HG03280 (cell line): Measurements from ENCODE around the gene KCTD11.

Experiments
- ATAC-seq: cut with Tn5 transposase; IDR thresholded peaks from one replicate; pipeline ENCODE4 v1.9.1; 2021; ENCODE audit warnings: mild to moderate bottlenecking, moderate library complexity; ENCODE audit not compliant: unreplicated experiment

KCTD11 gene

DNA sequence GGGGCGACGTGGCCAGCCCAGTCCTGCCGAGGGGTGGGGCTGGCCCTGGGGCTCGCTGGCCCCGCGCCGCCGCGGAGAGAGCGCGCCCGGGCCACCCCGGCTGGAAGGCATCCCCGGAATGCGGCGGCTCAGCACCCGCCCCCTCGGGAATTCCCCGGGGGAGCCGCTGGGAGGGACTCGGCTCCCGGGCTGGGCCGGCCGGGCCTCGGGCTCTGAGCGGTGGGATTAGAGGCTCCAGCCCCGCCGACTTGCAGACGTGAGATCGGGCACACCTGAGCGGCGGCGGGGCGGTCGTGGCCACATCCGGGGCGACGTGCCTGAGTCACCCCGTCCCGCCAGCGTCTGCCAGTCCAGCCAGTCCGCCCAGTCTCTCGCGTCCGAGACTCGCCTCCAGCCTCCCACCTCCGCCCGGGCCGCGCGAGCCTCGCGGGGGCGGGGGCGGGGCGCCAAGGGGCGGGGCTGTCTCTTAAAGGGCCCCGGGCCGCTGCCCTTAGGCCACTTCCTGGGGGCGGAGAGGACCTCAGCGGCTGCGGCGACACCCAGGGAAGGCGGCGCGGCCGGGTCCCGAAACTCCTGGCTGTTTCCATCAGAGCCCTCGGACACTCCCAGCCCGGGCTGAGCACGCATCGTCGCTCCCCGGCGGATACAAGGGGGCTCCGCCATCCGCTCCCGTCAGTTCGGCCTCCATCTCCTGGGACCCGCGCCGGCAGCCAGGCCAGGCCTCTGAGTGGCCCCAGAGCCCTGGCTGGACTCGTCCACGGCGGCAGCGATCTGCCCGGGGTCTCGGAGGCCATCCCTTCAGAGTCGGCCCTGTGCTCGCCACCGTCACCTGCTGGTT, at the start of gene KCTD11:
Gene KCTD11, plus strand, starts transcription at position 498 of the 838 bp plus-strand sequence.
- ATAC-seq = peak; percentile 61

DNA sequence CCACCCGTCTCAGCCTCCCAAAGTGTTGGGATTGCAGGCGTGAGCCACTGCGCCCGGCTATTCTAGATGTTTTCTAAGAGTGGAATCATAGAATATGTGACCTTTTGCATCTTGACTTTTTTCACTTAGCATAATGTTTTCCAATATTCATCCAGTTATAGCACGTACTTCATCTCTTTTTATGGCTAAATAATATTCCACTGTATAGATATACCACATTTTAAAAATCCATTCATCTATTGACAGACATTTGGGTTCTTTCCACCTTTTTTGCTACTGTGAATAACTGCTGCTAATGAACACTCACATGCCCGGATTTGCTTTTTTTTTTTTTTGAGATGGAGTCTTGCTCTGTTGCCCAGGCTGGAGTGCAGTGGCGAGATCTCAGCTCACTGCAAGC, 47.8 kb upstream of the KCTD11 start:
- ATAC-seq = no peak

DNA sequence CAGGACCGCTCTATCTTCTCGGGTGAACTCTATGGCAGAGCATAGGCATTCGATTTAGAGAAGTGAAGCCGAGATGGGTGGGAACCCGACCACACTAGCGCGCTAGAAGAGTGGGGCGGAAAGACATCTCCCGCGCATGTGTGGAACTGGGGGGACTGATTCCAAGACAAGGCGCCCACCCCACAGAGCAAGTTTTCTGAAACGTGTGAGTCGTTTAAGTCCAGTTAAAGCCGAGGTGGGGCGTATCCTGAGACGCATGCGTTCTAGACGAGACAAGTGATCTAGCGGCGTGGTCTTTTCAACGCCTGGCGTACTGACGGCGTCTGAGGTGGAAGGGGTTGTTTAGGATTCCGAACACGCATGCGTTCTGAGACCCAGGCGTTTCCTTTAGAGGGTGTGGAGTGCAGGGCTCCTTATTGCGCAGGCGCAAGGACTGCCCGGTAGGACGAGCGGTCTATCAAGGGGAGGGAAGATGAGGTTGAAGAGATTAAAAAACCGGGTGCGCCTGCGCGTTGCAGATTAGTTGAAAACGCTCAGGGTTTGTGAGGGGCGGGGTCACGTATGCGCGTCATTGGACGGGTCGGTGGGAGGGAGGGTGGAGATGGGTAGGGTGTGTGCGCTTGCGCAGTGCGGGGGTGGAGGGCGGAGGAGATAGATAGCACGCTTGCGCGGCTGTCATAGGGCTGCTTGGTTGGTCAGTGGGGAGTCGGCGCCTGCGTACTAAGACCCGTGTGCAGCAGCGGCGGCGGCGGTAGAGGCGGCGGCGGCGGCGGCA, 44.9 kb upstream of the KCTD11 start, which contains the start of gene EIF5A:
Gene EIF5A, plus strand, starts transcription at position 718 of the 775 bp plus-strand sequence. CDS start 2,008 bp downstream, outside the sequence.
- ATAC-seq = peak; percentile 68

DNA sequence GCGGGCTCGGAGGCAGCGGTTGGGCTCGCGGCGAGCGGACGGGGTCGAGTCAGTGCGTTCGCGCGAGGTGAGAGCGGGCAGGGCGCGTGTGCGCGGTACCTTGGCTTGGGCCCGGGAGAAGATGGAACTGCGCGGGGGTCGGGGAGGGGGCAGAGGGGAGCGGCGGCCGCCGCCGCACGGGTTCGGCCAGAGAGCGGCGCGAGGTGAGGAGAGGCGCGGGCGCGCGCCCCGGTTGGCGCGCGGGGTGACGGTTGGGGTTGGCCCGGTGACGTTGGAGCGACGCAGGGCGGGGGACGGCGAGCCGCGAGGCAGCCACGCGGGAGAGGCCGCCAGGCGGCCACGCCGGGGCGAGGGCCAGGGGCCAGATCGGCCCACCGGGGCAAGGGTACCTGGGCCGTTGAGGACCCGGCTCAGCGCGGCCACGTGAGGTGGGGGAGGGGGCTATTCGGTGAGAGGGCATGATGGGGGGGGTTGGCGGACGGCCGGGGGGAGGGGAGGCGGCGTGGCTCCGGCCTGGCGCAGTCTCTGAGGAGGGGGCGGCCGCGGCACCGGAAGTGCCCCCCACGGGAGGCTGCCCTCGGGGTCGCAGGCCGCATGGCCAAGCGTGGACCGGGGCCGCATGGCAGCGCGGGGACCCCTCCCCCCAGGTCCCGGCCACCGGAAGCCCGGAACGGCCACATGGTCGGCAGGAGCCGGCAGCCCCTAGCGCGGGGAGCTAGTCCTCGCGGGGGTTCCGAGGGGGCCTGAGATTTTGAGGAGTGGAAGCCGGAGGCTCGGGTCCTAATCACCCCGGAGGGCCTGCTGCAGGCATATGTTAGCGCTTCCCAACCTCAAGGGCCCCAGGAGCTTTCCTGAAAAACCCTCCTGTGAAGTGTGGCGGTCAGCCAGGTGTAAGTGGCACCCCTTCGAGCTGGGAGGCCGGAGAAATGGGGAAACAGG, 44.0 kb upstream of the KCTD11 start:
- ATAC-seq = peak; percentile 9

DNA sequence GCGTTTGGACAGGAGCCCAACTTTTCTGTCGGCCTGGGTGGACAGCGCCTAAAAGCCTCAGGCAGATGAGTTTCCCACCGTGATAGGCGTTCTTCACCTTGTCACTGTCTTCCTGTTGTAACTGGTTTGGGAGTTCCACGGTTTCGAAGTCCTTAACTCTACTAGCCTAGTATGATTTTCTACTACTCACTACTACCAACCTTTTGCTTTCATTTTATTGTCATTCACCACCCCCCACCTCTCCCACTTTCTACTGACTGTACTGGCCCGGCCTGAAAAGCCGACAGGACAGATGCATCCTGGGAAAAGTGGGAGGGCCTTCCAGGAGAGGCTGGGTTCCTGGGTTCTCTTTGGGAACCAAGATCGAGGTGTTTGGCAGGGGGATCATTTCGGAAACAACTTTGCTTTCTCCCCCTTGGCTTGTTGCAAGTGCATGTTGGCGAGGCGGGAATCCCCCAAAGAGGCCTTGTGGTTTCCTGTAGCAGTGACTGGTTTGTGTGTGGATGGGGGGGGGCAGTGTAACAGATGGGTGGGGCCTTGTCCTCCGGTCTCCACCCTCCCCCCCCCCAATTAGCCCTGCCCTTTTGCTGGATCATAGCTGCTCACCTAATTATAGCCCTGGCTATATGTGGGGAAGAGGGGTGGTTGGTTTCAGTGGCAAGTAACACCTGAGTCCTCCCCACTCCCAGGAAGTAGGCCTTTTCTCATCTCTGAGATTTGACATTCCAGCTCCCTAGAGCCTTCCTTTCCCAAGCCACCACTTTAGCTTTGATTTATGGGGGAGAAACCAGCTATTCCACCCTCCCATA, 43.1 kb upstream of the KCTD11 start:
- no peak for ATAC-seq

DNA sequence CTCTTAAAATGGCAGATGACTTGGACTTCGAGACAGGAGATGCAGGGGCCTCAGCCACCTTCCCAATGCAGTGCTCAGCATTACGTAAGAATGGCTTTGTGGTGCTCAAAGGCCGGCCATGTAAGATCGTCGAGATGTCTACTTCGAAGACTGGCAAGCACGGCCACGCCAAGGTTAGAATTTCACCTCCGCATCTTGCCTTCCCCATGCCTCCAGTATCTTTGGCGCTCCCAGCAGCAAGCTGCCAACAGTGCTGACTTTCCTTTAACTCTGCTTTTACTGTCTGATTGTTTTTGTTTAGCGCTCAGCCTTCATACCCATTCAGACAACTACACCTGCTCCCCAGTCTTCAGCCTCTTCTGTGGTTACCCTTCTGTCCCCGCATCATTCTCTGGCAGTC, 42.3 kb upstream of the KCTD11 start:
- no peak for ATAC-seq

DNA sequence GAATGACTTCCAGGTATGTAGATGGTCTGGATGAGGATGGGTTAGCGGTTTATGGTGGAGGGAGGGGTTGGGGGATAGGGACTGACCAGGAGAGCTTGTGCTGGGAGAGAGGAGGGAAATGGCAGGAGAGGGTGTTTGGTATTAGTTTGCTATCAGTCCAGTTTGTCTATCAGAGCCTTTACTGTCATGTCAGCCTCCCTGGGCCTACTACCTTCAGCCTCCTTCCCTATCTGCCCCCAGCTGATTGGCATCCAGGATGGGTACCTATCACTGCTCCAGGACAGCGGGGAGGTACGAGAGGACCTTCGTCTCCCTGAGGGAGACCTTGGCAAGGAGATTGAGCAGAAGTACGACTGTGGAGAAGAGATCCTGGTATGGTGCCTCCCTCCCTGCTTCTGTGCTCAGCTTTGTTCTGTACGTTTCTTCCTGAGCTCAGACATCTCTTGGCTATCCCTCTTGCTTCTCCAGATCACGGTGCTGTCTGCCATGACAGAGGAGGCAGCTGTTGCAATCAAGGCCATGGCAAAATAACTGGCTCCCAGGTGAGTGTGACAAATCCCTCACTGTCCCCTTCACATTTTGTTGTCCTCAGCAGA, 40.8 kb upstream of the KCTD11 start:
- no peak for ATAC-seq

DNA sequence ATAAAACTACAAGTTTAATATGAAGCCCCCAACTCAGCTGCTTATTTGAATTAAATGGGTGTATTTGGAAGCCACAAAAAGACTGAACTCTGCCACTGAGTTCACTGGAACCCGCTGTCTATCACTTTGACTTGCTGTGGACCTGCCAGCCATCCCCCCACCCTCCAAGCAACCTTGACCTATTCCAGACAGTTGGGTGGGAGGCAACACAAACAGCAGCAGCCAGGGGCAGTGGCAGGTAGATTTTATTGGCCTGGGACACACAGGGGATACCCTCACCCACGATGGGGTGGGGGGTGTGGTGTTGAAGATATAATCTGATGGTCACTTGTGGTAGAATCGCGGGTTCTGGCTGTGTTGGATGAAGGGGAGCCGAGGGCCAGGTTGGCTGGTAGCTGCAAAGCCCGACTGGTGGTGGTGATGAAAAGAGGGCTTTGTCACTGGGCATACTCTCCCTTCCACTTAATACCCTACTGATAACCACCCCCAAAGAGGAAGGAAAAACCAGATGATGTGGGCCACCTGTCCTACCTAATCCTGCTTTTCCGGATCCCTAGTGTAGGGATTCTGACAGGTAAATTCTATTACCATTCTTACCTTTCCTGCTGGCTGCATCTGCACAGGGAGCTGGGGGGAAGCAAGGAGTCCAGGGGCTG, 39.4 kb upstream of the KCTD11 start:
- ATAC-seq = no peak

DNA sequence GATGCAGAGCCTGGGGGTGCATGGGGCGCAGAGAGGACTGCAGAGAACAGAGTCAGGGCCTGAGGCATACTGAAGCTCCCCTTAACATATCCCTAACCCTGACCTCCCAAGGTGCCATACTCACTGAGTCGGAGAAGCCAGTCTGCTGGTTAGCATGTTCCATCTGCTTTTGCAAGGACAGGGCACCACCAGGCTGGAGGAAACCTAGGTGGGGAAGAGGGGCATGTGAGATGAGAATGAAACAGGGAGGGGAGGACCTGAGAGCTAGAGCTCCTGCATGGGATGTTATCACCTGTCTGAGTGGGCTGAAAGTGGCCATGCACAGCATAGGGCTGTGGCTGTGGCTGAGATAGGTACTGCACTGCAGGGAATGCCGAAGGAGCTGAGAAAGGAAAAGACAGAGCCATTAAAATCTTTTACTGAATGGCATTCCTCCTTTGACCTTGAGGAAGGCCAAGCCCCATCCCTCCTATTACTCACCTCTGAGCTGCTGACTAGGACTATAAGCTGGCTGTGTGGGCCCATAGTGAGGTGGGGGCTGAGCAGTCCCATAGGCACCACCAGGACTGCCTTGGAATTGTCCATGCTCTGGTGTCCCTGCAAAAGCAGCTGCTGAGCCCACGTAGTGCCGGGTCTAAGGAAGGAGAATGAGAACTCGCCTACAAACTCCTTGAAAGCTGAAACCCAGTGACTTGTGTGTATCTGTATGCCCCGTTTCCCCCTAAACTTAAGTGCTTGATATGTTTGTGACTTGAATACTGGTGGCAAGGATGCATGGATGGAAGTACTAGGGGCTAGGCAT, 38.7 kb upstream of the KCTD11 start:
- ATAC-seq = no peak

DNA sequence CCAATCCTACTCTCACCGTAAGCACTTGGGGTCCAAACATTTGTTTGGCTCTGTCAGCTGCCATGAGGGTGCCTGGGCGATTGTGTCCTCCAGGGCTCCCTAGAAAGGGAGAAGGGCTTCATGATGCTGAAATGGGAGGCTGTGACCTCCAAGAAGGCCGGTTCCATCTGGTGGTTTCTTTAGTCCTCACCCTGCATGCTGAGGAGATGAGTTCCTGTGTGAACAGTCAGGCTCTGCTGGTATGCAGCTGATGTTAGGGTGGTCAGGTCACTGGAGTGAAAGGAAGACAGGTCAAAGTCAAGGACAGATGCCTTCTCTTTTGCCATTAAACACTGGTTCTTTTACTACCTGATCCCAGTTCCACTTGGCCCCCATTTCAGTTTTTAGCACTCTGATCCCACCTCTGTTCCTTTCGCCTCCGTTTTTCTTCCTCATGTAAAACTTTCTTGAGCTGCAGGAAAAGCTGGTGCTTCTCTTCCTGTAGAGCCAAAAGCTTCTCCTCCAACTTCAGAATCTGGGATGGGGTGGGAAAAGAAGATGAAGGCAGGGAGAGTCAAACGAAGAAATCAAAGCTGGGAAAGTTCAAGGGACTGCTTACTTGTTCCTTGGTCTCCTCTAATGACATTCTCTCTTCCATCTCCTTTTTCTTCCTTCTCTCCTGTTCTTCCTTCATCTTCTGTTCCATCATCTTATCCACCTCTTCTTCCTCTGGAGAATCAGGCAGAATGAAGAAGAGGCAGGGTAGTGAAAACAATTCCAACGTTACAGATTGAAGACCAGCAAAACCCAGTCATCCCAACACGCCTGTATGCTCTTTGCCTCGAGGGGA, 37.9 kb upstream of the KCTD11 start:
- ATAC-seq = no peak

DNA sequence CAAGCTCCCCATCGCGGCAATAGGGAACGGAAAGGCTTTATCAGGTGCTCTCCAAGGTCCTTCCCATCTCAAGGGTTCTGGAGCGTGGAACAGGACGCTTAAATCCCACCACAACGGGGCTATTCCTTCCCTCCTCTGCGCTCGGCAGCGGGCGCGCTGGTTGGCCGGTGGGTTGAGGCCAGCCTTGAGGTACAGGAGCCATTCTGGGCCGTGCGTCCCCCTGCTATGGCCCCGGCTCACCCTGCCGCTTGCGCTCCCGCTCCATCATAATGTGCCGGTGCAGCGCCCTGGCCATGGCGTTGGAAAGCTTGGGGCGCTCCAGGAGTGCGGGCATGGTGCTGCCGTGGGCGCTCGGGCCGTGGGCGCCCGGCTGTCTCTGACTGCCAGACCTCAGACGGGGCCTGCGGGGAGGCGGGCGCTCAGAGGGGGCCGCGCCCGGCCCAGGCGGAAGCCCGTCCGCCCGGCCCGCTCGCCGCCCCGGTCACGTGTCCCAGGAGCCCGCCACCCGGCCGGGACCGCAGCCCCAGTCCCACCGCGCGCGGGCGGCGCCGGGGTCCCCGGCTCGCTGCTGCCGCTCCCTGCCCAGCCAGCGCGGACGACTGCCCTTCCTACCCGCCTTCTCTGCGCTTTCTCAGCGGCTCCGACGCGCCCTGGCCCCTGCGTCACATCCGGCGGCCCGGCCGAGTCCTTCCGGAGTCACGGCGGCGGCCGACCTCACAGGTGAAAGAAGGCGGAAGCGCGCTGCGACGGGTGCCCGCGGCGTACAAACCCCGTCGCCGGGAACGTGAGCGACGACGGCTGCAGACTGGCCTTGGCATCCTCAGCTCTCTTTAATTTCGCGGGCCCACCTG, 37.0 kb upstream of the KCTD11 start, which contains the start of gene GPS2:
Gene GPS2, minus strand, starts transcription at position 642 of the 851 bp plus-strand sequence. Its CDS starts 308 bp downstream, at position 334.
- ATAC-seq = peak; percentile 74

DNA sequence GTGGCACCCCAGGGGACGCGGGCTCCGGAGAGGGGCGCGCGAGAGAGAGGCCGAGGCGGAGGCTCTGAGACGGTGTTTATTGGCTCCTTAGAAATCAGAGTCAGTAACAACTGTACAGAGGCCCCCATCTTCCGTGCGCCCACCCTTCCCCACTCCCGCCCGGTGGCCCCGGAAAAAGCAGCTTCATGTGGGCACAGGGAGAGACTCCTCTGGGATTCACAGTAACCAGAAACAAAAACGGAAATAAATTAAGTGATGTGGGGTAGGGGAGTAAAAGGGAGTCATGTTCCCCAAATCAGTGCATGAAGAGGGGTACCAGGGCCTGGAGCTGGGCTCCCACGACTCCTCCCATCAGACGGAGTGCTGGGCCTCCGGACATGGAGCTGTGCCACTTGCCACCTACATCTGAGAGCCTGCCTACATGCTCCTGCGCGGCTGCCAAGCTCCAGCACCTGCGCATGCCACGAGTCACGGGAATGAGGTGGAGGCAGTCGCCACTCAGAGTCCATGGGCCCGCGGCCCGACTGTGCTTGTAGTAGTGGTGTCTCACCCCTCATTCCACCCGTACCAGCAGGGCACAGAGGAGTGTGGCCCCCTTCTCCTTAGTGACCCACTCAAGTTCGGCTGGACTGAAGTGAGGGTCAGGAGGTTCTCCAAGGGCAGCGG, 36.3 kb upstream of the KCTD11 start:
- no peak for ATAC-seq

DNA sequence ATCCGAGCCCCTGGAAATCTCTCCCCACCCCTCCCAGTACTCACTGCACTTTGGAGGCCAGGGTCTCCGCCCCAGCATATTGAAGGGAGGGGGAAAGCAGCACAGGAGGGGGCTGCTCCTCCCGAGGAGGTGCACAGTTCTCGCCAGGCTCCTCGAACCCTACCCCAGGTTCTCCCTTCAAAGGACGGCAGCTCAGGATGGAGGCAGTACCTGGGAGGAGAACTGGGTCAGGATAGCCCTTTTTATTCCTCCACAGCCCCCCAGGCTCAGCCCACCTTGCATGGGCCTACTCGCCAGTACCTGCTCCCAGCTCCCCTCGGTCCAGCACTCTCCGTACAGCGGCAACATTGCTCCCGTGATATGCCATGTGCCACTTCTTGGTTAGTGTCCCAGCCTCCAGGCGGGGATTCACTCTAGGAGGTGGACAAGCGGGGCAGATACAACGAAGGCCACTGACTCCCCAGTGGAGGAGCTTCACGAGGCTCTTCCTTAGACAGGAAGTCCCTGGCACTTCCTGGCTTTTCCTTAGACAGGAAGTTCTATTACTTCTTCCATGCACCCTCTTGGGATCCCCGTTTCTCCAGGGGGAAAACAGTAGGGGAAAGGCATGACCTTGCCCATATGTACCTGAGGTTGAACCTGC, 34.7 kb upstream of the KCTD11 start:
- no peak for ATAC-seq

DNA sequence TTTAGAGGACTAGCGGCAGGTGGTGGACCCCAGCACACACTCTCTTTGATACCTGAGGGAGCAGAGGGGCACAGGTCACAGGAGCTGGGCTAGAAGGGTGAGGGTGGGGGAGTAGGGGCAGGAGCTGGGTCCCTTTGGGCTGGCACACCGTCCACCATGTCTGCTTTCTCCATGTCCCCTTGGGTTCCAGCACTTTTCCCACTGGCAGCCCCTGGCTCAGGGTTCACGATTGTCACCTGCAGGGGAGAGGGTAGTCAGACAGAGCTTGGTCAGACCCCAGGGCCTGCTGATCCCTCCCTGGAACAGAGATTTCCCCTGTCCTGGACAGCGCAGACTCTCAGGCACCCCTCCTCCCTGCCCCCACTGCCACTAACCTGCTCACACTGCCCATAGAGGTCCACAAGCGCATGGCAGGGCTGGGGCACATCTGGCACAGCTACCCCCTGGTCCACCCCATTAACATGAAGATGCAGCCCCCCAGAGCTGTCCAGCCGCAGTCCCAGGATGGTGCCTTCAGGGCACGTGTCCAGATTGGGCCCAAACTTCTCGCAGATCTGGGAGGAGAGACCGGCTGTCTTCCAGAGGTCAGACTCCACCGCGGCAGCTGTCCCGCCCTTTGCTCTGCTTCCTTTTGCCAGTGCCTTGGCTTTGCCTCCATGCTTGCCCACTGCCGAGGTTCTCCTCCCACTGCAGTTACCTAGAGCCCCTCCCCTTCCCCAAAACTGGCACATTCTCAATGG, 33.7 kb upstream of the KCTD11 start:
- no peak for ATAC-seq

DNA sequence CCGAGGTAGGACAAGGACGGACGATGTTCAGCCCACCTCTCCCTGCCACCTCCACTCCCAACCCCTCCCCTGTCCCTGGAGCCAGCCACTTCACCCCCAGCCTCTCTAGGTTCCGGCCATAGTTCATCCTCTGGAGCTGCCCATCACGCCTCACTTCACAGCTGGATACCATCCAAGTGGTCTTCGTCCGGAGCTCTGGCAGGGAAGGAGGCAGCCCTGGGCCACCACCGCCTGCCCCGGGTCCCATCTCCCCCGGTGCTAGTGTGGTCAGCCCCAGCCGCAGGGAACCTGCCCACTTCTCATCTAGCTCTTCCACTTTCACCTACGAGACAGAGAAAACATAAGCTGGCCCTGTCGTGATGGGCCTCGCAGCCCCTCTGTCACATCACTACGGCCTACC, 30.5 kb upstream of the KCTD11 start:
- no peak for ATAC-seq
